Skin epidermis (tissue), 12 donors: ENCODE results near the gene ABL1.

Source experiments
- H3K27ac ChIP-seq, 21 experiments: fragments of 200-600 bp; sonication (generic) in 11 of 21; one replicate each; pipeline ENCODE4 v1.5.0; 2020; ENCODE audit warnings: mild to moderate bottlenecking in 3 of 21, inconsistent platforms in 2 of 21, moderate library complexity in 2 of 21
- H3K4me3 ChIP-seq, 7 experiments: fragments of 200-600 bp; sonication (generic) in 2 of 7; one replicate each; pipeline ENCODE4 v1.5.0; 2020; ENCODE audit warnings: inconsistent platforms in 2 of 7, mild to moderate bottlenecking in 2 of 7, moderate library complexity in 1 of 7

The ABL1 gene

GRCh38 chr9:130922893-130923610 lies 88.0 kb downstream of the ABL1 start:
- Histone ChIP-seq H3K4me3 (no peak overlapping the region), H3K27ac (no peak overlapping the region)

- Histone ChIP-seq H3K4me3 (no peak overlapping the region), H3K27ac (no peak overlapping the region)
Observed at GRCh38 chr9:130923611-130924447, 88.8 kb downstream of the ABL1 start.

GRCh38 chr9:130924448-130924788 lies 89.4 kb downstream of the ABL1 start:
- H3K27ac ChIP-seq = no peak overlapping the region
- no peak overlapping the region for H3K4me3 ChIP-seq

GRCh38 chr9:130925050-130925678 lies 90.1 kb downstream of the ABL1 start:
- H3K4me3 ChIP-seq = no peak overlapping the region
- H3K27ac ChIP-seq = no peak overlapping the region

GRCh38 chr9:130927338-130927737 lies 92.3 kb downstream of the ABL1 start:
- Histone ChIP-seq H3K27ac (no peak overlapping the region), H3K4me3 (no peak overlapping the region)

- no peak overlapping the region for H3K27ac ChIP-seq
Observed at GRCh38 chr9:130927995-130928900, 93.2 kb downstream of the ABL1 start.

GRCh38 chr9:130929571-130930038 lies 94.6 kb downstream of the ABL1 start:
- no peak overlapping the region for H3K4me3 ChIP-seq
- H3K27ac ChIP-seq = no peak overlapping the region

More at GRCh38 chr9:130927995-130928900, 93.2 kb downstream of the ABL1 start:
- H3K4me3 ChIP-seq = no peak overlapping the region

GRCh38 chr9:130930132-130930803 lies 95.2 kb downstream of the ABL1 start:
- no peak overlapping the region for H3K4me3 ChIP-seq
- H3K27ac ChIP-seq = no peak overlapping the region

GRCh38 chr9:130930804-130931349 lies 95.8 kb downstream of the ABL1 start:
- no peak overlapping the region for H3K27ac ChIP-seq

GRCh38 chr9:130931508-130932254 lies 96.6 kb downstream of the ABL1 start:
- H3K27ac ChIP-seq = no peak overlapping the region

More at GRCh38 chr9:130930804-130931349, 95.8 kb downstream of the ABL1 start:
- H3K4me3 ChIP-seq = no peak overlapping the region

GRCh38 chr9:130932255-130933079 lies 97.4 kb downstream of the ABL1 start:
- no peak overlapping the region for H3K4me3 ChIP-seq
- H3K27ac ChIP-seq = no peak overlapping the region

More at GRCh38 chr9:130931508-130932254, 96.6 kb downstream of the ABL1 start:
- H3K4me3 ChIP-seq = no peak overlapping the region

GRCh38 chr9:130933114-130934046 lies 98.3 kb downstream of the ABL1 start:
- no peak overlapping the region for H3K4me3 ChIP-seq
- no peak overlapping the region for H3K27ac ChIP-seq

- H3K4me3 ChIP-seq = no peak overlapping the region
Observed at GRCh38 chr9:130934246-130934645, 99.2 kb downstream of the ABL1 start.

GRCh38 chr9:130934702-130935647 lies 99.9 kb downstream of the ABL1 start:
- no peak overlapping the region for H3K27ac ChIP-seq

More at GRCh38 chr9:130934246-130934645, 99.2 kb downstream of the ABL1 start:
- H3K27ac ChIP-seq = no peak overlapping the region

More at GRCh38 chr9:130934702-130935647, 99.9 kb downstream of the ABL1 start:
- H3K4me3 ChIP-seq = no peak overlapping the region
